Common myeloid progenitor, CD34-positive (primary cell): Measurements from ENCODE around the gene MND1.

Experiments
- CTCF ChIA-PET: fragments of 350-600 bp; sonication (Branson Sonifier 250); formaldehyde crosslinking; loops from one replicate; lab custom pipeline; 2021; ENCODE audit warnings: antibody characterized with exemption; lab: Charles Lee
- POLR2A ChIA-PET: fragments of 350-600 bp; sonication (Branson Sonifier 250); formaldehyde crosslinking; loops from one replicate; lab custom pipeline; 2021; ENCODE audit warnings: antibody characterized with exemption; lab: Charles Lee
- DNase-seq, 3 donors: peaks; one replicate each; pipeline versions ENCODE4 v3.0.0 to v3.0.0-alpha.2; 2013
- H3K27ac ChIP-seq, 2 experiments: 1 replicate in 1 of 2; 2 replicates in 1 of 2; pipeline ENCODE4 v1.7.0; 2013; ENCODE audit warnings: inconsistent platforms in 2 of 2, low read length in 2 of 2, mild to moderate bottlenecking in 2 of 2, low read depth in 1 of 2, moderate library complexity in 1 of 2; ENCODE audit not compliant: severe bottlenecking in 2 of 2, insufficient read depth in 1 of 2, poor library complexity in 1 of 2
- H3K27me3 ChIP-seq, 5 experiments: replicated peaks in 2 of 5; 1 replicate in 3 of 5; 2 replicates in 2 of 5; pipeline versions ENCODE4 v1.6.1 to v1.7.0; 2013; ENCODE audit warnings: low read length in 4 of 5, mild to moderate bottlenecking in 2 of 5, moderate library complexity in 2 of 5, inconsistent platforms in 1 of 5; ENCODE audit not compliant: insufficient read depth in 5 of 5, control insufficient read depth in 4 of 5
- H3K36me3 ChIP-seq, 4 experiments: 1 replicate in 2 of 4; 2 replicates in 2 of 4; pipeline versions ENCODE4 v1.6.1 to v1.7.0; 2013; ENCODE audit warnings: low read length in 3 of 4, control low read depth in 1 of 4, mild to moderate bottlenecking in 1 of 4; ENCODE audit not compliant: control insufficient read depth in 4 of 4, insufficient read depth in 4 of 4
- H3K4me1 ChIP-seq, 4 experiments: 1 replicate in 3 of 4; 2 replicates in 1 of 4; pipeline versions ENCODE4 v1.6.1 to v1.7.1; 2013; ENCODE audit warnings: low read length in 3 of 4, mild to moderate bottlenecking in 3 of 4, control low read depth in 1 of 4, inconsistent platforms in 1 of 4, moderate library complexity in 1 of 4; ENCODE audit not compliant: control insufficient read depth in 4 of 4, insufficient read depth in 4 of 4; ENCODE audit errors: control extremely low read depth in 1 of 4
- H3K4me3 ChIP-seq, 7 experiments: 1 replicate in 4 of 7; 2 replicates in 3 of 7; pipeline versions ENCODE4 v1.5.1 to v1.7.0; 2013; ENCODE audit warnings: mild to moderate bottlenecking in 7 of 7, low read length in 6 of 7, moderate library complexity in 6 of 7, inconsistent platforms in 2 of 7, low read depth in 2 of 7, control low read depth in 1 of 7; ENCODE audit not compliant: insufficient read depth in 4 of 7, control insufficient read depth in 1 of 7; ENCODE audit errors: extremely low read depth in 1 of 7
- H3K9me3 ChIP-seq, 5 experiments: 1 replicate in 4 of 5; 2 replicates in 1 of 5; pipeline versions ENCODE4 v1.6.1 to v1.7.1; 2013; ENCODE audit warnings: low read length in 4 of 5, mild to moderate bottlenecking in 2 of 5, inconsistent platforms in 1 of 5, low read depth in 1 of 5, moderate library complexity in 1 of 5; ENCODE audit not compliant: control insufficient read depth in 4 of 5, insufficient read depth in 2 of 5; ENCODE audit errors: control extremely low read depth in 1 of 5
- WGBS: methylation state at CpG from one replicate; pipeline ENCODE4 v1.1.5; 2013; ENCODE audit not compliant: insufficient coverage; 5-methylcytosine and 5-hydroxymethylcytosine counted together

The MND1 gene

GRCh38 chr4:153432965-153433753, 88.7 kb downstream of the MND1 start:
- Histone ChIP-seq H3K36me3 (no peaks in the 10 kb centered on the region), H3K4me1 (peaks cover 8 to 18% (median 14%) of the 10 kb centered on the region in 4 experiments), H3K27ac (no peak overlapping the region), H3K27me3 (no peaks in the 10 kb centered on the region), H3K9me3 (no peaks in the 10 kb centered on the region), H3K4me3 (peak overlapping the region in 2 of 7 experiments; percentile 20 to 55)
- POLR2A ChIA-PET: interaction anchor here (0.6 to 0.7 kb wide), 2 partner anchors 15 to 16 kb away, joined by 4 to 8 read pairs; no protein-coding TSS in a partner anchor
- DNase-seq: peak; percentile 63 to 86 (median 82)
- 53% methylated on average over 11 of the region's 12 CpGs for WGBS
- CTCF ChIA-PET: interaction anchor here (0.6 to 2.8 kb wide), 4 partner anchors 132 to 296 kb away, joined by 3 to 13 read pairs (median 3); no protein-coding TSS in a partner anchor

GRCh38 chr4:153433754-153434105, 89.2 kb downstream of the MND1 start:
- no peak for DNase-seq
- POLR2A ChIA-PET: no interaction called here
- H3K4me3 ChIP-seq: peak overlapping the region in 1 of 7 experiments; percentile 55
- H3K4me1 ChIP-seq: peaks cover 8 to 19% (median 14%) of the 10 kb centered on the region in 4 experiments
- no peaks in the 10 kb centered on the region for H3K36me3 ChIP-seq
- H3K27me3 ChIP-seq: no peaks in the 10 kb centered on the region
- no peak overlapping the region for H3K27ac ChIP-seq
- no peaks in the 10 kb centered on the region for H3K9me3 ChIP-seq
- CTCF ChIA-PET: interaction anchor here (0.8 to 2.8 kb wide), 3 partner anchors 32 to 280 kb away, joined by 3 to 13 read pairs (median 3); partner anchors contain the start of gene TMEM131L
- WGBS: no CpG with 5 or more reads among the region's 3 CpGs

- no peaks in the 10 kb centered on the region for H3K27me3 ChIP-seq
- no peaks in the 10 kb centered on the region for H3K36me3 ChIP-seq
- CTCF ChIA-PET: interaction anchor here (0.8 to 2.8 kb wide), 3 partner anchors 32 to 280 kb away, joined by 3 to 13 read pairs (median 3); partner anchors contain the start of gene TMEM131L
- no peak overlapping the region for H3K4me3 ChIP-seq
- WGBS: 30% methylated on average over 2 of the region's 2 CpGs
- POLR2A ChIA-PET: no interaction called here
- no peak overlapping the region for H3K27ac ChIP-seq
- DNase-seq: no peak
- H3K4me1 ChIP-seq: peaks cover 6 to 20% (median 17%) of the 10 kb centered on the region in 4 experiments
- H3K9me3 ChIP-seq: no peaks in the 10 kb centered on the region
Measured at GRCh38 chr4:153434190-153434589, 89.7 kb downstream of the MND1 start.

- no peaks in the 10 kb centered on the region for H3K36me3 ChIP-seq
- no peaks in the 10 kb centered on the region for H3K9me3 ChIP-seq
- peak overlapping the region in 4 of 7 experiments; percentile 0 to 43 (median 37) for H3K4me3 ChIP-seq
- H3K4me1 ChIP-seq: peaks cover 3 to 18% (median 6%) of the 10 kb centered on the region in 4 experiments
- ChIA-PET POLR2A (no interaction called here), CTCF (no interaction called here)
- peak in 2 of 3 donors; percentile 47 to 56 for DNase-seq
- H3K27ac ChIP-seq: no peak overlapping the region
- H3K27me3 ChIP-seq: no peaks in the 10 kb centered on the region
- WGBS: 72% methylated on average over 4 of the region's 13 CpGs
Measured at GRCh38 chr4:153438916-153439756, 94.6 kb downstream of the MND1 start.

- no peaks in the 10 kb centered on the region for H3K27me3 ChIP-seq
- H3K4me3 ChIP-seq: no peak overlapping the region
- POLR2A ChIA-PET: no interaction called here
- H3K36me3 ChIP-seq: no peaks in the 10 kb centered on the region
- peaks cover 3 to 18% (median 6%) of the 10 kb centered on the region in 4 experiments for H3K4me1 ChIP-seq
- DNase-seq: no peak
- CTCF ChIA-PET: no interaction called here
- no peak overlapping the region for H3K27ac ChIP-seq
- H3K9me3 ChIP-seq: no peaks in the 10 kb centered on the region
- 90% methylated on average over 5 of the region's 9 CpGs for WGBS
Measured at GRCh38 chr4:153439831-153440230, 95.3 kb downstream of the MND1 start.

GRCh38 chr4:153440475-153440874, 96.0 kb downstream of the MND1 start:
- no peaks in the 10 kb centered on the region for H3K9me3 ChIP-seq
- WGBS: 77% methylated on average over 2 of the region's 6 CpGs
- peak in 1 of 3 donors; percentile 32 for DNase-seq
- no peaks in the 10 kb centered on the region for H3K27me3 ChIP-seq
- POLR2A ChIA-PET: no interaction called here
- CTCF ChIA-PET: no interaction called here
- H3K36me3 ChIP-seq: no peaks in the 10 kb centered on the region
- H3K4me1 ChIP-seq: peaks cover 3 to 18% (median 6%) of the 10 kb centered on the region in 4 experiments
- no peak overlapping the region for H3K4me3 ChIP-seq
- no peak overlapping the region for H3K27ac ChIP-seq
